Activated naive CD8-positive, alpha-beta T cell treated with anti-CD3 and anti-CD28 coated beads for 36 hours (primary cell): ENCODE data around the gene SYCN. TPM values are rescaled to one million over a fixed set of nuclear protein-coding genes. Genes with fewer than 3 reads are reported as not detected.

Experiments used
- DNase-seq: peaks from one replicate; pipeline ENCODE4 v3.0.0; 2021
- H3K27ac Mint-ChIP-seq: one replicate; pipeline ENCODE4 v1.8.0; 2022; ENCODE audit warnings: mild to moderate bottlenecking, moderate library complexity, mixed read lengths
- H3K27me3 Mint-ChIP-seq: one replicate; pipeline ENCODE4 v1.8.0; 2022; ENCODE audit warnings: mild to moderate bottlenecking, mixed read lengths
- H3K36me3 Mint-ChIP-seq: one replicate; pipeline ENCODE4 v1.8.0; 2021; ENCODE audit warnings: mild to moderate bottlenecking, mixed read lengths
- H3K4me1 Mint-ChIP-seq: one replicate; pipeline ENCODE4 v1.8.0; 2021; ENCODE audit warnings: mixed read lengths
- H3K4me3 Mint-ChIP-seq: one replicate; pipeline ENCODE4 v1.8.0; 2022; ENCODE audit warnings: mild to moderate bottlenecking, moderate library complexity, mixed read lengths
- H3K9me3 Mint-ChIP-seq: one replicate; pipeline ENCODE4 v1.8.0; 2022; ENCODE audit warnings: mixed read lengths
- total RNA-seq, 2 experiments: library from RNA; stranded (reverse); gene quantifications; one replicate each; pipeline ENCODE4 v1.2.3, GENCODE V29; 2021

The SYCN gene
- total RNA-seq, 2 experiments from 2014 or later, result not detected

DNA sequence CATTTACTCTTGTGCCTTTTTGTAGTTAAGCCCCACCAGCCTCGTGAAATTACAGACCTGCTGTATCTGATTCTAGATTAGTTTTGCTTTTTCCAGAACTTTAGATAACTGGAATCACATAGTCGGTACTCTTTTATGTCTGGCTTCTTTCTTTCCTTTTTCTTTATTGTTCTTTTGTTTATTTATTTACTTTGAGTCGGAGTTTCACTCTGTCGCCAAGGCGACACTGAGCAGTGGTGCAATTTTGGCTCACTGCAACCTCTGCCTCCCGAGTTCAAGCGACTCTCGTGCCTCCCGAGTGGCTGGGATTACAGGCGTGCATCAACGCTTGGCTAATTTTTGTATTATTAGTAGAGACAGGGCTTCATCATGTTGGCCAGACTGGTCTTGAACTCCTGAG, 13.3 kb downstream of the SYCN start:
- Mint-ChIP-seq H3K36me3 (no peaks in the 10 kb centered on the region), H3K27me3 (peaks cover 46% of the 10 kb centered on the region), H3K9me3 (no peaks in the 10 kb centered on the region), H3K4me3 (no peak overlapping the region), H3K27ac (no peak overlapping the region), H3K4me1 (no peaks in the 10 kb centered on the region)
- DNase-seq, result no peak

DNA sequence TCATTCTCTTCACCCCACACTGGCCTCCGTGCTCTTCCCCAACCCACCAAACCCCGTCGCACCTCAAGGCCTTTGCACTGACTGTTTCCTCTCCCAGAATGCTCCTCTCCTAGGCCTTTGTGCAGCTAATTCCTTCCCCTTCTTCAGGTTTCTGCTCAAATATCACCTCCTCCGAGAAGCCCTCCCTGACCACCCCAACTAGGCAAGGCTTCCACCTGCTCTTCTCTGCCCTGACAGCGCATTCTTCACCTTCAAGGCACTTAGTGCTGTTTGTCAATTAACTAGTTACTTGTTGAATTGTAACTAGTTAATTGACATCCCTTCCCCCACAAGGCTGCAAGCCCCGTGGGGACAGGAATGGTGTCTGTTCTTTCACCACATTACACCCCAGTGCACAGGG, 15.1 kb downstream of the SYCN start:
- Mint-ChIP-seq H3K27me3 (peaks cover 31% of the 10 kb centered on the region), H3K27ac (no peak overlapping the region), H3K4me3 (no peak overlapping the region), H3K9me3 (no peaks in the 10 kb centered on the region), H3K4me1 (no peaks in the 10 kb centered on the region), H3K36me3 (no peaks in the 10 kb centered on the region)
- no peak for DNase-seq

DNA sequence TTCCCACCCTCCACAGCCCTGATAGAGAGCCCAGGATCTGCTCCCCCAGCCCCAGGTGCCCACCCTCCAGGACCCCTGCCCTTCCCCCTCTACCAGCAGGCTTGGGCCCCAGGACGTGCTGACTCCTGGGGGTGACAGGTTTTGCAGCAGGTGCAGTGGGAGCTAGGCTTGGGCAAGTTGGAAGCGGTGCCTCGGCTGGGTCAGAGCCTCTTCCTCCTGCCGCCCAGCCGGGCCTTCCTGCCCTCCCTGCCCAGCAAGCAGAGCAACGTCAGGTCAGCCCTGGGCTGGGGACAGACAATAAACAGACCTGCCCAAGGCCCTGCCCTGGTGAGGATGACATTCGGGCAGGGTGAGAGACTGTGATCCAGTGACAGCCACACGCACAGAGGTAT, 16.5 kb downstream of the SYCN start:
- DNase-seq, result no peak
- Mint-ChIP-seq H3K4me1 (no peaks in the 10 kb centered on the region), H3K36me3 (no peaks in the 10 kb centered on the region), H3K9me3 (no peaks in the 10 kb centered on the region), H3K4me3 (no peak overlapping the region), H3K27ac (no peak overlapping the region), H3K27me3 (peaks cover 26% of the 10 kb centered on the region)

DNA sequence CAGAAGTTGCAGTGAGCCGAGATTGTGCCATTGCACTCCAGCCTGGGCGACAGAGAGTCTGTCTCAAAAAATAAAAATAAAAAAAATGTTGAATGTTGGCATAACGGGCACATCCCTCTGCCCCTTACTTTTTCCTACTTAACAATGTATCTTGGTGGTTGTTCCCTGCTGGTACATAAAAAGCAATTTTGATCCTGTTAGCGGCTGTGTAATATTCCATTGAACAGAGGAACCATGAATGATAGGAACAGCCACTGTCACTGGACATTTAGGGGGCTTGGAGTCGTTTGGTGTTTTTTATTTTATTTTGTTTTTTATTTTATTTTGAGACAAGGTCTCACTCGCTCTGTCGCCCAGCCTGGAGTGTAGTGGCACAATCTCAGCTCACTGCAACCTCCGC, 17.7 kb downstream of the SYCN start:
- no peak overlapping the region for H3K4me3 Mint-ChIP-seq
- H3K9me3 Mint-ChIP-seq, result no peaks in the 10 kb centered on the region
- no peaks in the 10 kb centered on the region for H3K36me3 Mint-ChIP-seq
- DNase-seq, result no peak
- no peaks in the 10 kb centered on the region for H3K4me1 Mint-ChIP-seq
- no peak overlapping the region for H3K27ac Mint-ChIP-seq
- H3K27me3 Mint-ChIP-seq, result peaks cover 15% of the 10 kb centered on the region

- no peak overlapping the region for H3K4me3 Mint-ChIP-seq
- no peaks in the 10 kb centered on the region for H3K27me3 Mint-ChIP-seq
- H3K36me3 Mint-ChIP-seq, result no peaks in the 10 kb centered on the region
These were observed 21.0 kb downstream of the SYCN start for GRCh38 chr19:39183104-39183503.

GRCh38 chr19:39182174-39182505, 21.9 kb downstream of the SYCN start:
- Mint-ChIP-seq H3K36me3 (no peaks in the 10 kb centered on the region), H3K27ac (no peak overlapping the region), H3K9me3 (no peaks in the 10 kb centered on the region), H3K4me1 (no peaks in the 10 kb centered on the region), H3K4me3 (no peak overlapping the region), H3K27me3 (no peaks in the 10 kb centered on the region)
- DNase-seq, result no peak

More at GRCh38 chr19:39183104-39183503, 21.0 kb downstream of the SYCN start:
- Mint-ChIP-seq H3K4me1 (no peaks in the 10 kb centered on the region), H3K27ac (no peak overlapping the region), H3K9me3 (no peaks in the 10 kb centered on the region)
- DNase-seq, result no peak

DNA sequence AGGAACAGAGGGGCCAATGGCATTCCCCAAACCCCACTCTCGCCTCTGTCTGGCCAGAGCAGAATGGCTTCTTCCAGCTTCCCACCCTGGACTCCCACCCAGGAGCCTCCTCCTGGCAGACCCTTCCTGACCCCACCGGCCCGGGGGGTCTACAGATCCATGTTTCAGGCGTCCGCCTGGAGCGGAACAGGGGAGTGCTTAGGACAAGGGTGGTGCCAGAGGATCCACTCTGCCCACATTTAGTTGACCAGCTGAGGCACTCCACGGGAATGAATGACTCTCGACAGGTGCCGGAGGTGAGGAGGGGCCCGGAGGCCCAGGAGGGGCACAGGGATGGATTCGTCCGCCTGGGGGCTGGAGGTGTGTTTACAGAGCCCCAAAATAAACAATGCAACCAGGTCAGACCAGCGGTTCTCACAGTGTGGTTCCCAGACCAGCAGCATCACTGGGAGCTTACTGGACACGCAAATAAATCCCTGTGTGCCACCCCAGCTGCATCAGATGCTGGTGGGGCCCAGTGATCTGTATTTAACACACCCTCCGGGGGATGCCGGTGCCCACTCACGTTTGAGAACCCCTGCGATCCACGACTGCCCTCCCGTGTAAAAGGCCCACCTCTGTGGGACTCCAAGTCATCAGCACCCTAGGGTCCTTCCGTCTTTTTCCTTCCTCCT, 22.4 kb downstream of the SYCN start:
- H3K27me3 Mint-ChIP-seq, result no peaks in the 10 kb centered on the region
- DNase-seq, result no peak
- no peaks in the 10 kb centered on the region for H3K4me1 Mint-ChIP-seq
- H3K27ac Mint-ChIP-seq, result no peak overlapping the region
- no peaks in the 10 kb centered on the region for H3K36me3 Mint-ChIP-seq
- no peak overlapping the region for H3K4me3 Mint-ChIP-seq
- H3K9me3 Mint-ChIP-seq, result no peaks in the 10 kb centered on the region

DNA sequence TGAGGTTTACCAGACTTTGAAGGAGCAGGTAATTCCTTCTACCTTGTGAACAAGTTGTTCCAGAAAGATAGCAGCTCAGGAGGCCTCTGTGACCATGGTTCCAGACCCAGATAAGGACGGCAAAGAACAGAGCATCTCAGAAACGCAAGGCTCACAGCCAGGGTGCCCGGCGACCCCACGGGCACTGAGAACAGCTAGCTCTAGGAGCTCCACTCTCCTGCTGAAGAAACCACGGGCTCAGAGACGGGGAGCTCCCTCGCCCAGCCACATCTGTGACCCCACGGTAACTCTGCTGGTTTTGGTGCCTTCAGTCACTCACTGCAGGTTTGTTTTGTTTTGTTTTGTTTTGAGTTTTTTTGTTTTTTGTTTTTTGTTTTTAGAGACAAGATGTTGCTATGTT, 23.3 kb downstream of the SYCN start:
- Mint-ChIP-seq H3K4me3 (no peak overlapping the region), H3K4me1 (no peaks in the 10 kb centered on the region), H3K27ac (no peak overlapping the region), H3K36me3 (no peaks in the 10 kb centered on the region), H3K9me3 (no peaks in the 10 kb centered on the region), H3K27me3 (no peaks in the 10 kb centered on the region)
- no peak for DNase-seq

- Mint-ChIP-seq H3K9me3 (no peaks in the 10 kb centered on the region), H3K4me1 (no peaks in the 10 kb centered on the region), H3K4me3 (no peak overlapping the region), H3K27ac (no peak overlapping the region), H3K27me3 (no peaks in the 10 kb centered on the region), H3K36me3 (no peaks in the 10 kb centered on the region)
- no peak for DNase-seq
These were observed 24.3 kb downstream of the SYCN start for GRCh38 chr19:39179754-39180153.

GRCh38 chr19:39178296-39179006, 25.6 kb downstream of the SYCN start:
- H3K4me3 Mint-ChIP-seq, result no peak overlapping the region
- no peaks in the 10 kb centered on the region for H3K9me3 Mint-ChIP-seq
- H3K36me3 Mint-ChIP-seq, result no peaks in the 10 kb centered on the region
- DNase-seq, result no peak
- no peak overlapping the region for H3K27ac Mint-ChIP-seq
- H3K27me3 Mint-ChIP-seq, result no peaks in the 10 kb centered on the region
- no peaks in the 10 kb centered on the region for H3K4me1 Mint-ChIP-seq

DNA sequence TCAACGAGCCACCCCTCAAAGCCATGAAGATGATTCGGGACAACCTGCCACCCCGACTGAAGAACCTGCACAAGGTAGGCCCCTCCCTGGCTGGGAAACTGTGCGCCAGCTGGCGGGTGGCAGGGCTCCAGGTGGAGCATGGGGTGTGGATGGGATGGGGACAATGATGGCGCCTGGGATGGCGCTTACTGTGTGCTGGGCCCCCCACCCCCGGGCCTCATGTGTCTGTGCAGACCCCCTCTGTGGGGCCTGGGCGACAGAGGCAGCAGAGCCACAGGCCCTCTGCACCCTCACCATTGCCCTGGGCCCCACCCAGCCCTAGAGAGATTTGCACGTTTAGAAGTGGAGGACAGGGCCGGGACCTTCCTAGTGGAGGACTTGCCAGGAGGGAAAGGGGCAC, 26.3 kb downstream of the SYCN start:
- Mint-ChIP-seq H3K4me1 (no peaks in the 10 kb centered on the region), H3K9me3 (no peaks in the 10 kb centered on the region), H3K4me3 (no peak overlapping the region), H3K27me3 (no peaks in the 10 kb centered on the region), H3K27ac (no peak overlapping the region), H3K36me3 (no peaks in the 10 kb centered on the region)
- no peak for DNase-seq

DNA sequence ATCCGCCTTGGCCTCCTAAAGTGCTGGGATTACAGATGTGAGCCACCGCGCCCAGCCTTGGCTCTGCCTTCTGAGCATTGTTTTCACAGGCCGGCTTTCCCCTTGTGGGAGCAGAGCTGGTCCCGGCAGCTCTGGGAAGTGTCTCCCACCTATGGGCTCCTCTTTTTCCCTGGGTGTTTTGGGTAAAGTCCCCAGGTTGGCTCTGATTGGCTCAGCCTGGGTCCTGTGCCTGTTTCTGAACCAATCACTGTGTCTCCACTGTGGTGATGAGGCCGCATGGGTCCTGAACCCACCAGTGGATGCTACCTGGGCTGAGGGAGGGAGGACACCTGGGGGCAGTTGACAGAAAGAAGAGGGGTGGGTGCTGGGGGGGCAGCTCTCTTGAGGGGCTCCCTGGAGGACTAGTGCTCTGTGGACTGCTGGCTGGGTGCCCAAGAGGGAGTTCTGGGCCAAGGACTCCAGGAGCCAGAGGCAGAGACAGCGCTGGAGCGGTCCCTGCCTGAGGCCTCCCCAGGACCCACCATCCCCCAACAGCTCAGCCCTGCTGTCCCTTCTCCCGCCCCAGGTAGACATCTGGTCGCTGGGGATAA, 26.9 kb downstream of the SYCN start:
- DNase-seq, result no peak

GRCh38 chr19:39175564-39175963, 28.5 kb downstream of the SYCN start:
- Mint-ChIP-seq H3K4me3 (no peak overlapping the region), H3K27me3 (no peaks in the 10 kb centered on the region), H3K4me1 (no peaks in the 10 kb centered on the region), H3K27ac (no peak overlapping the region), H3K9me3 (no peaks in the 10 kb centered on the region), H3K36me3 (no peaks in the 10 kb centered on the region)
- DNase-seq, result no peak

More for the DNA sequence above, 26.9 kb downstream of the SYCN start:
- no peak overlapping the region for H3K27ac Mint-ChIP-seq
- H3K4me1 Mint-ChIP-seq, result no peaks in the 10 kb centered on the region
- no peaks in the 10 kb centered on the region for H3K36me3 Mint-ChIP-seq
- H3K4me3 Mint-ChIP-seq, result no peak overlapping the region
- no peaks in the 10 kb centered on the region for H3K9me3 Mint-ChIP-seq
- H3K27me3 Mint-ChIP-seq, result no peaks in the 10 kb centered on the region

GRCh38 chr19:39174558-39175544, 29.2 kb downstream of the SYCN start:
- no peaks in the 10 kb centered on the region for H3K9me3 Mint-ChIP-seq
- no peak for DNase-seq
- H3K36me3 Mint-ChIP-seq, result no peaks in the 10 kb centered on the region
- no peak overlapping the region for H3K27ac Mint-ChIP-seq
- no peaks in the 10 kb centered on the region for H3K27me3 Mint-ChIP-seq
- H3K4me3 Mint-ChIP-seq, result no peak overlapping the region
- no peaks in the 10 kb centered on the region for H3K4me1 Mint-ChIP-seq

DNA sequence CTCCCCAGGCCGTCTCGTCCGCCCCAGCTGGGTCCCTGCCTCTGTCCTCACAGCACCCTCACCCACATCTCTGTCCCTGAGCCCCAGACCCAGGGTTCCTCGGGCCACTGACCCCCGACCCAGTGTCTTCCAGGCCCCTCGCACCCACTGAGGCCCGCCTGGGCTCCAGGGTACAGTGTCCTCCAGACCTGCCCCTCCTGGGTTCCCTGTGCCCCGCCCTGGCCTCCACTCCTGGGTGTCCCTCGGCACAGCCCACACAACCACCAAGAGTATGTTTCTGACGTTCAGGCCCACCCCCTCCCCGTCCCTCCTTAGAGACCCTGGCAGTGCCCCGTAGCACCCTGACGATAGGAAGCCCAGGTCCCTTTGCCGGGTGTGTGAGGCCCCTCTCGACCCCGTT, 29.9 kb downstream of the SYCN start:
- no peak overlapping the region for H3K4me3 Mint-ChIP-seq
- H3K36me3 Mint-ChIP-seq, result no peaks in the 10 kb centered on the region
- H3K27me3 Mint-ChIP-seq, result no peaks in the 10 kb centered on the region
- no peaks in the 10 kb centered on the region for H3K9me3 Mint-ChIP-seq
- no peak overlapping the region for H3K27ac Mint-ChIP-seq
- DNase-seq, result no peak
- no peaks in the 10 kb centered on the region for H3K4me1 Mint-ChIP-seq
